MV-4-11 (cell line): Measurements from ENCODE around the gene RTN1.

Experiments
- DNase-seq: peaks from one replicate; lab custom pipeline; 2025; lab: John Stamatoyannopoulos, UW

RTN1 gene

GRCh38 chr14:59547310-59547709, 323.3 kb downstream of the RTN1 start:
- no peak for DNase-seq
